ELR (cell line): ENCODE measurements around the gene GLRX.
A peak's percentile ranks its signal among the peaks of the same experiment; 100 is the strongest.

Experiments
- DNase-seq: peaks from one replicate; pipeline ENCODE4 v3.0.0-alpha.2; 2015; ENCODE audit warnings: low read depth

GLRX gene

GRCh38 chr5:95780597-95780996, 41.9 kb downstream of the GLRX start:
- no peak for DNase-seq

GRCh38 chr5:95779611-95780010, 42.9 kb downstream of the GLRX start:
- no peak for DNase-seq

GRCh38 chr5:95778713-95779436, 43.7 kb downstream of the GLRX start:
- DNase-seq, result no peak

- no peak for DNase-seq
Observed at GRCh38 chr5:95777441-95777840, 45.1 kb downstream of the GLRX start.

- peak; percentile 76 for DNase-seq
Observed at GRCh38 chr5:95773335-95774059, 49.0 kb downstream of the GLRX start.

GRCh38 chr5:95771892-95772291, 50.6 kb downstream of the GLRX start:
- no peak for DNase-seq

GRCh38 chr5:95770830-95771708, 51.5 kb downstream of the GLRX start:
- DNase-seq, result no peak

GRCh38 chr5:95768731-95769130, 53.8 kb downstream of the GLRX start:
- no peak for DNase-seq

GRCh38 chr5:95763941-95764340, 58.6 kb downstream of the GLRX start:
- DNase-seq, result no peak
